ENCODE results near the gene ADPRHL1. TPM values are rescaled to one million over a fixed set of nuclear protein-coding genes. Genes with fewer than 3 reads are reported as not detected.
"Not testable (repeated sequence)": the region's sequence is repeated elsewhere in the genome, so short reads cannot be mapped to it uniquely, and the experiment has no call there.

The ADPRHL1 gene
- total and polyA plus RNA-seq, 5 donors from 2014 or later = 0.24 to 0.64 (median 0.56) TPM; not detected in 1

GRCh38 chr13:113371701-113372100 lies 81.6 kb downstream of the ADPRHL1 start:
- ATAC-seq (ENCODE audit: low read depth in 2 of 2); H3K9me3 ChIP-seq (ENCODE audit: control insufficient read depth in 2 of 2, low read length in 2 of 2); H3K4me1 Mint-ChIP-seq; H3K27me3 ChIP-seq (ENCODE audit: control insufficient read depth, insufficient read depth, low read length); H3K27ac ChIP-seq (ENCODE audit: insufficient read depth, low read length, poor library complexity, severe bottlenecking); H3K4me1 ChIP-seq (ENCODE audit: control insufficient read depth, insufficient read depth, low read length, poor library complexity, severe bottlenecking); H3K9me3 Mint-ChIP-seq; H3K27me3 Mint-ChIP-seq; H3K4me3 ChIP-seq (ENCODE audit: low read depth, low read length); DNase-seq; H3K36me3 ChIP-seq (ENCODE audit: control insufficient read depth, insufficient read depth, low read length); H3K4me3 Mint-ChIP-seq; H3K36me3 Mint-ChIP-seq: not testable (repeated sequence)
- peak overlapping the region in 1 of 3 donors; percentile 38 for H3K27ac Mint-ChIP-seq

- peaks cover 0 to 3% (median 0%) of the 10 kb centered on the region in 7 donors for H3K9me3 Mint-ChIP-seq
- no peak overlapping the region for H3K4me3 ChIP-seq (ENCODE audit: low read depth, low read length)
- H3K36me3 Mint-ChIP-seq = no peaks in the 10 kb centered on the region
- no peaks in the 10 kb centered on the region for H3K36me3 ChIP-seq (ENCODE audit: control insufficient read depth, insufficient read depth, low read length)
- H3K9me3 ChIP-seq (ENCODE audit: control insufficient read depth in 2 of 2, low read length in 2 of 2) = no peaks in the 10 kb centered on the region
- no peaks in the 10 kb centered on the region for H3K4me1 Mint-ChIP-seq
- no peaks in the 10 kb centered on the region for H3K27me3 ChIP-seq (ENCODE audit: control insufficient read depth, insufficient read depth, low read length)
- no peak overlapping the region for H3K4me3 Mint-ChIP-seq
- H3K27ac Mint-ChIP-seq = no peak overlapping the region
- peaks cover 10% of the 10 kb centered on the region for H3K27me3 Mint-ChIP-seq
- no peaks in the 10 kb centered on the region for H3K4me1 ChIP-seq (ENCODE audit: control insufficient read depth, insufficient read depth, low read length, poor library complexity, severe bottlenecking)
- H3K27ac ChIP-seq (ENCODE audit: insufficient read depth, low read length, poor library complexity, severe bottlenecking) = no peak overlapping the region
- ATAC-seq (ENCODE audit: low read depth in 2 of 2) (no peak), DNase-seq (no peak)
Measured at GRCh38 chr13:113371061-113371460, 82.2 kb downstream of the ADPRHL1 start.

- H3K4me1 ChIP-seq (ENCODE audit: control insufficient read depth, insufficient read depth, low read length, poor library complexity, severe bottlenecking) = no peaks in the 10 kb centered on the region
- H3K4me3 Mint-ChIP-seq = no peak overlapping the region
- H3K27me3 Mint-ChIP-seq = peaks cover 10% of the 10 kb centered on the region
- H3K27ac ChIP-seq (ENCODE audit: insufficient read depth, low read length, poor library complexity, severe bottlenecking) = no peak overlapping the region
- no peaks in the 10 kb centered on the region for H3K36me3 ChIP-seq (ENCODE audit: control insufficient read depth, insufficient read depth, low read length)
- no peaks in the 10 kb centered on the region for H3K27me3 ChIP-seq (ENCODE audit: control insufficient read depth, insufficient read depth, low read length)
- no peaks in the 10 kb centered on the region for H3K36me3 Mint-ChIP-seq
- peaks cover 0 to 7% (median 0%) of the 10 kb centered on the region in 4 donors for H3K4me1 Mint-ChIP-seq
- no peaks in the 10 kb centered on the region for H3K9me3 ChIP-seq (ENCODE audit: control insufficient read depth in 2 of 2, low read length in 2 of 2)
- DNase-seq (no peak), ATAC-seq (ENCODE audit: low read depth in 2 of 2) (no peak)
- H3K9me3 Mint-ChIP-seq = peaks cover 0 to 3% (median 0%) of the 10 kb centered on the region in 7 donors
- H3K27ac Mint-ChIP-seq = no peak overlapping the region
- H3K4me3 ChIP-seq (ENCODE audit: low read depth, low read length) = no peak overlapping the region
Measured at GRCh38 chr13:113369881-113370280, 83.4 kb downstream of the ADPRHL1 start.

- no peaks in the 10 kb centered on the region for H3K27me3 ChIP-seq (ENCODE audit: control insufficient read depth, insufficient read depth, low read length)
- Mint-ChIP-seq H3K36me3 (no peaks in the 10 kb centered on the region), H3K27ac (no peak overlapping the region), H3K4me1 (peaks cover 0 to 7% (median 0%) of the 10 kb centered on the region in 4 donors), H3K4me3 (no peak overlapping the region), H3K9me3 (peaks cover 0 to 3% (median 0%) of the 10 kb centered on the region in 7 donors), H3K27me3 (peaks cover 10% of the 10 kb centered on the region)
- no peaks in the 10 kb centered on the region for H3K36me3 ChIP-seq (ENCODE audit: control insufficient read depth, insufficient read depth, low read length)
- no peak overlapping the region for H3K27ac ChIP-seq (ENCODE audit: insufficient read depth, low read length, poor library complexity, severe bottlenecking)
- H3K9me3 ChIP-seq (ENCODE audit: control insufficient read depth in 2 of 2, low read length in 2 of 2) = no peaks in the 10 kb centered on the region
- H3K4me1 ChIP-seq (ENCODE audit: control insufficient read depth, insufficient read depth, low read length, poor library complexity, severe bottlenecking) = peaks cover 3% of the 10 kb centered on the region
- no peak for DNase-seq
- ATAC-seq (ENCODE audit: low read depth in 2 of 2) = no peak
- H3K4me3 ChIP-seq (ENCODE audit: low read depth, low read length) = no peak overlapping the region
Measured at GRCh38 chr13:113369189-113369588, 84.1 kb downstream of the ADPRHL1 start.

- H3K4me3 Mint-ChIP-seq = peak overlapping the region in 1 of 4 donors; percentile 59
- H3K9me3 ChIP-seq (ENCODE audit: control insufficient read depth in 2 of 2, low read length in 2 of 2); H3K36me3 ChIP-seq (ENCODE audit: control insufficient read depth, insufficient read depth, low read length); H3K36me3 Mint-ChIP-seq; H3K4me3 ChIP-seq (ENCODE audit: low read depth, low read length); H3K4me1 Mint-ChIP-seq; H3K9me3 Mint-ChIP-seq; H3K27me3 Mint-ChIP-seq; H3K27me3 ChIP-seq (ENCODE audit: control insufficient read depth, insufficient read depth, low read length); ATAC-seq (ENCODE audit: low read depth in 2 of 2); H3K4me1 ChIP-seq (ENCODE audit: control insufficient read depth, insufficient read depth, low read length, poor library complexity, severe bottlenecking); H3K27ac ChIP-seq (ENCODE audit: insufficient read depth, low read length, poor library complexity, severe bottlenecking); DNase-seq; H3K27ac Mint-ChIP-seq: not testable (repeated sequence)
Measured at GRCh38 chr13:113368353-113368752, 84.9 kb downstream of the ADPRHL1 start.

- DNase-seq (no peak), ATAC-seq (ENCODE audit: low read depth in 2 of 2) (no peak)
Measured at GRCh38 chr13:113367771-113368170, 85.5 kb downstream of the ADPRHL1 start.

GRCh38 chr13:113367020-113367560 lies 86.2 kb downstream of the ADPRHL1 start:
- Mint-ChIP-seq H3K4me3 (peak overlapping the region in 1 of 4 donors; percentile 54), H3K27me3 (peaks cover 9% of the 10 kb centered on the region), H3K27ac (no peak overlapping the region), H3K4me1 (peaks cover 0 to 11% (median 0%) of the 10 kb centered on the region in 4 donors), H3K36me3 (no peaks in the 10 kb centered on the region), H3K9me3 (peaks cover 0 to 3% (median 0%) of the 10 kb centered on the region in 7 donors)
- ATAC-seq (ENCODE audit: low read depth in 2 of 2) (no peak), DNase-seq (no peak)
- H3K27ac ChIP-seq (ENCODE audit: insufficient read depth, low read length, poor library complexity, severe bottlenecking) = no peak overlapping the region
- H3K4me1 ChIP-seq (ENCODE audit: control insufficient read depth, insufficient read depth, low read length, poor library complexity, severe bottlenecking) = peaks cover 9% of the 10 kb centered on the region
- no peaks in the 10 kb centered on the region for H3K9me3 ChIP-seq (ENCODE audit: control insufficient read depth in 2 of 2, low read length in 2 of 2)
- H3K4me3 ChIP-seq (ENCODE audit: low read depth, low read length) = no peak overlapping the region
- no peaks in the 10 kb centered on the region for H3K36me3 ChIP-seq (ENCODE audit: control insufficient read depth, insufficient read depth, low read length)
- no peaks in the 10 kb centered on the region for H3K27me3 ChIP-seq (ENCODE audit: control insufficient read depth, insufficient read depth, low read length)

More at GRCh38 chr13:113367771-113368170, 85.5 kb downstream of the ADPRHL1 start:
- Mint-ChIP-seq H3K27me3 (peaks cover 6% of the 10 kb centered on the region), H3K9me3 (peaks cover 0 to 3% (median 0%) of the 10 kb centered on the region in 7 donors), H3K27ac (no peak overlapping the region), H3K4me3 (peak overlapping the region in 1 of 4 donors; percentile 54), H3K4me1 (peaks cover 0 to 8% (median 0%) of the 10 kb centered on the region in 4 donors), H3K36me3 (no peaks in the 10 kb centered on the region)
- Histone ChIP-seq H3K9me3 (ENCODE audit: control insufficient read depth in 2 of 2, low read length in 2 of 2) (no peaks in the 10 kb centered on the region), H3K36me3 (ENCODE audit: control insufficient read depth, insufficient read depth, low read length) (no peaks in the 10 kb centered on the region), H3K4me1 (ENCODE audit: control insufficient read depth, insufficient read depth, low read length, poor library complexity, severe bottlenecking) (peaks cover 9% of the 10 kb centered on the region), H3K27ac (ENCODE audit: insufficient read depth, low read length, poor library complexity, severe bottlenecking) (no peak overlapping the region), H3K27me3 (ENCODE audit: control insufficient read depth, insufficient read depth, low read length) (no peaks in the 10 kb centered on the region), H3K4me3 (ENCODE audit: low read depth, low read length) (no peak overlapping the region)

- peaks cover 19% of the 10 kb centered on the region for H3K27me3 Mint-ChIP-seq
- DNase-seq (no peak), ATAC-seq (ENCODE audit: low read depth in 2 of 2) (no peak)
- Histone ChIP-seq H3K4me1 (ENCODE audit: control insufficient read depth, insufficient read depth, low read length, poor library complexity, severe bottlenecking) (peaks cover 9% of the 10 kb centered on the region), H3K27me3 (ENCODE audit: control insufficient read depth, insufficient read depth, low read length) (peaks cover 5% of the 10 kb centered on the region), H3K27ac (ENCODE audit: insufficient read depth, low read length, poor library complexity, severe bottlenecking) (no peak overlapping the region), H3K4me3 (ENCODE audit: low read depth, low read length) (no peak overlapping the region), H3K36me3 (ENCODE audit: control insufficient read depth, insufficient read depth, low read length) (no peaks in the 10 kb centered on the region), H3K9me3 (ENCODE audit: control insufficient read depth in 2 of 2, low read length in 2 of 2) (no peaks in the 10 kb centered on the region)
- H3K9me3 Mint-ChIP-seq = peaks cover 0 to 3% (median 0%) of the 10 kb centered on the region in 7 donors
- H3K27ac Mint-ChIP-seq = no peak overlapping the region
- H3K4me1 Mint-ChIP-seq = peaks cover 0 to 11% (median 0%) of the 10 kb centered on the region in 4 donors
- H3K36me3 Mint-ChIP-seq = no peaks in the 10 kb centered on the region
- H3K4me3 Mint-ChIP-seq = peak overlapping the region in 1 of 4 donors; percentile 7
Measured at GRCh38 chr13:113365971-113366588, 87.2 kb downstream of the ADPRHL1 start.

Data from CD4-positive, CD25-positive, alpha-beta regulatory T cell (primary cell).